Endothelial cell of umbilical vein (primary cell): ENCODE results near the gene IRF6. TPM values are rescaled to one million over a fixed set of nuclear protein-coding genes. Genes with fewer than 3 reads are reported as not detected.

Experiments used
- BruUV-seq: library from RNA; stranded (reverse); fragments of 400-500 nt; replicated peaks from 2 replicates; lab custom pipeline; 2021; lab: Mats Ljungman, UMichigan
- CTCF ChIA-PET: fragments of 300-600, 350-600 bp; sonication (Branson Sonifier 250); formaldehyde crosslinking; loops from one replicate; lab custom pipeline; 2021; ENCODE audit warnings: antibody characterized with exemption, inconsistent platforms; lab: Charles Lee
- POLR2A ChIA-PET: fragments of 300-600, 350-600 bp; sonication (Branson Sonifier 250); formaldehyde crosslinking; loops from one replicate; lab custom pipeline; 2021; ENCODE audit warnings: antibody characterized with exemption, inconsistent platforms; lab: Charles Lee
- DNase-seq: peaks from one replicate; pipeline ENCODE4 v3.0.0-alpha.2; 2011; ENCODE audit warnings: low read depth, low spot score
- FAIRE-seq: peaks from 2 replicates; lab custom pipeline; 2011; peaks lifted over from hg19 to GRCh38; lab: Jason Lieb, UNC
- H2AFZ ChIP-seq: 2 replicates; pipeline ENCODE4 v1.6.0; 2012; ENCODE audit warnings: low read depth, low read length, control low read depth, inconsistent platforms
- H3K27ac ChIP-seq: 2 replicates; pipeline ENCODE4 v1.5.1; 2011; ENCODE audit warnings: low read depth, mild to moderate bottlenecking, control low read depth, low read length, moderate library complexity; ENCODE audit not compliant: insufficient read depth
- H3K27me3 ChIP-seq, 2 experiments: 2 replicates each; pipeline versions ENCODE4 v1.6.0 to v1.6.1; 2011; ENCODE audit warnings: low read length in 2 of 2, mixed read lengths in 1 of 2; ENCODE audit not compliant: control insufficient read depth in 2 of 2, insufficient read depth in 2 of 2
- H3K36me3 ChIP-seq, 2 experiments: 2 replicates in 1 of 2; 3 replicates in 1 of 2; pipeline ENCODE4 v1.5.1; 2011; ENCODE audit warnings: low read length in 2 of 2, mild to moderate bottlenecking in 1 of 2, moderate library complexity in 1 of 2; ENCODE audit not compliant: control insufficient read depth in 2 of 2, insufficient read depth in 2 of 2; ENCODE audit errors: extremely low read depth in 1 of 2
- H3K4me1 ChIP-seq: 3 replicates; pipeline ENCODE4 v1.5.1; 2011; ENCODE audit warnings: mild to moderate bottlenecking, low read length; ENCODE audit not compliant: control insufficient read depth, insufficient read depth; ENCODE audit errors: extremely low read depth
- H3K4me2 ChIP-seq: 2 replicates; pipeline ENCODE4 v1.6.1; 2011; ENCODE audit warnings: low read length, control low read depth, mixed read lengths; ENCODE audit not compliant: insufficient read depth
- H3K4me3 ChIP-seq, 3 experiments: fragments of 200-600 bp in 1 of 3; sonication (generic), shearing (Covaris generic) in 1 of 3; replicated peaks in 1 of 3; 2 replicates each; pipeline ENCODE4 v1.5.1; 2011 to 2016; ENCODE audit warnings: control low read depth in 3 of 3, low read length in 3 of 3, mild to moderate bottlenecking in 2 of 3, inconsistent platforms in 1 of 3, low read depth in 1 of 3, moderate library complexity in 1 of 3; ENCODE audit not compliant: insufficient read depth in 1 of 3
- H3K79me2 ChIP-seq: 2 replicates; pipeline ENCODE4 v1.6.0; 2012; ENCODE audit warnings: low read length, inconsistent platforms; ENCODE audit not compliant: control insufficient read depth, insufficient read depth
- H3K9ac ChIP-seq: replicated peaks from 2 replicates; pipeline ENCODE3; 2011; ENCODE audit warnings: low read length, control low read depth; ENCODE audit not compliant: insufficient read depth; ENCODE audit errors: extremely low read depth
- H3K9me1 ChIP-seq: replicated peaks from 3 replicates; pipeline ENCODE4 v1.6.0; 2011; ENCODE audit warnings: mild to moderate bottlenecking, low read length; ENCODE audit not compliant: control insufficient read depth, insufficient read depth; ENCODE audit errors: extremely low read depth
- H3K9me3 ChIP-seq: replicated peaks from 2 replicates; pipeline ENCODE4 v1.5.1; 2012; ENCODE audit warnings: low read length, inconsistent platforms; ENCODE audit not compliant: control insufficient read depth, insufficient read depth
- H4K20me1 ChIP-seq: replicated peaks from 2 replicates; pipeline ENCODE3; 2011; ENCODE audit warnings: mild to moderate bottlenecking, low read length; ENCODE audit not compliant: control insufficient read depth, insufficient read depth; ENCODE audit errors: extremely low read depth
- CTCF ChIP-seq, 2 donors: IDR thresholded peaks; 1 replicate in 1 of 2; 2 replicates in 1 of 2; pipeline ENCODE4 v1.5.1; 2011; ENCODE audit warnings: low read length in 2 of 2, mild to moderate bottlenecking in 2 of 2, moderate library complexity in 2 of 2, control low read depth in 1 of 2, inconsistent platforms in 1 of 2, low read depth in 1 of 2; ENCODE audit not compliant: insufficient read depth in 1 of 2; ENCODE audit errors: extremely low read depth in 1 of 2
- EZH2 ChIP-seq: IDR thresholded peaks from 2 replicates; pipeline ENCODE4 v1.6.1; 2012; ENCODE audit warnings: borderline replicate concordance, low read depth, mild to moderate bottlenecking, moderate library complexity, low read length, inconsistent platforms; ENCODE audit not compliant: severe bottlenecking
- FOS ChIP-seq: IDR thresholded peaks from 2 replicates; pipeline ENCODE4 v1.6.1; 2011; ENCODE audit warnings: mild to moderate bottlenecking, low read length, moderate library complexity, borderline replicate concordance; ENCODE audit not compliant: insufficient read depth
- GATA2 ChIP-seq: IDR thresholded peaks from 2 replicates; pipeline ENCODE4 v1.7.0; 2011; ENCODE audit warnings: low read depth, mild to moderate bottlenecking, moderate library complexity, mixed read lengths, low read length; ENCODE audit not compliant: insufficient read length, insufficient read depth
- JUN ChIP-seq: IDR thresholded peaks from 2 replicates; pipeline ENCODE4 v1.6.1; 2011; ENCODE audit warnings: borderline replicate concordance, low read depth; ENCODE audit not compliant: insufficient read length, insufficient read depth
- MAX ChIP-seq: IDR thresholded peaks from 2 replicates; pipeline ENCODE4 v1.6.1; 2011; ENCODE audit not compliant: insufficient read depth, insufficient read length
- MYC ChIP-seq: IDR thresholded peaks from one replicate; pipeline ENCODE4 v1.6.1; 2011; ENCODE audit warnings: mild to moderate bottlenecking, low read depth, low read length
- POLR2A ChIP-seq: IDR thresholded peaks from 2 replicates; pipeline ENCODE4 v1.6.1; 2012; ENCODE audit warnings: low read depth, mild to moderate bottlenecking, control low read depth, low read length
- POLR2AphosphoS5 ChIP-seq: IDR thresholded peaks from 2 replicates; pipeline ENCODE4 v1.6.1; 2012; ENCODE audit warnings: low read depth, mild to moderate bottlenecking, control low read depth, low read length, moderate library complexity; ENCODE audit not compliant: insufficient read depth
- dilution Hi-C: fragments of 300-500 bp; cut with MboI; formaldehyde crosslinking; loops from one replicate; pipeline ENCODE4 v1.15.0; 2019; ENCODE audit warnings: low sequenced_read_pairs; ENCODE audit not compliant: extremely low pct_ligation_motif_present
- intact Hi-C: fragments of 100-400 bp; cut with micrococcal nuclease; formaldehyde crosslinking; loops from one replicate; pipeline ENCODE4 v1.10.0; 2022
- polyA plus RNA-seq, 4 experiments: library from polyadenylated mRNA; depleted of rRNA in 3 of 4; stranded (reverse) in 3 of 4; unstranded in 1 of 4; fragments of >200 nt; gene quantifications; 2 replicates each; pipeline versions ENCODE4 v1.2.1 to v1.2.3, GENCODE V29; 2011 to 2012; ENCODE audit warnings: missing spikeins in 1 of 4
- total RNA-seq: library from RNA; stranded (reverse); gene quantifications from 2 replicates; pipeline ENCODE4 v1.2.3, GENCODE V29; 2021

The IRF6 gene
- total and polyA plus RNA-seq, 2 donors (not counting 3 experiments of a cell fraction or from before 2014, with no cell fraction given): 42.0 to 55.8 TPM

GRCh38 chr1:209774592-209774991, 31.4 kb downstream of the IRF6 start:
- Histone ChIP-seq H3K79me2 (no peaks in the 10 kb centered on the region), H3K27me3 (no peaks in the 10 kb centered on the region), H4K20me1 (no peaks in the 10 kb centered on the region), H3K4me2 (no peak overlapping the region), H3K9me3 (no peaks in the 10 kb centered on the region), H3K36me3 (no peaks in the 10 kb centered on the region), H3K9ac (no peak overlapping the region), H2AFZ (no peak overlapping the region), H3K4me1 (peaks cover 9% of the 10 kb centered on the region), H3K9me1 (no peaks in the 10 kb centered on the region), H3K27ac (no peak overlapping the region), H3K4me3 (no peak overlapping the region)
- no TSS peak for BruUV-seq
- no peak for TF ChIP-seq EZH2
- no peak for TF ChIP-seq CTCF (IDR thresholded peaks at IDR 0.05; ENCODE audit: extremely low read depth in 1 of 2, insufficient read depth in 1 of 2, low read depth in 1 of 2, low read length in 2 of 2)
- no peak for TF ChIP-seq MAX
- TF ChIP-seq POLR2A: no peak
- TF ChIP-seq FOS: no peak
- TF ChIP-seq POLR2AphosphoS5: no peak
- no peak for TF ChIP-seq JUN
- no peak for TF ChIP-seq MYC
- no peak for TF ChIP-seq GATA2
- intact Hi-C loops (no loop called here), dilution Hi-C loops (no loop called here)
- POLR2A ChIA-PET: no interaction called here
- FAIRE-seq (no peak), DNase-seq (no peak)
- CTCF ChIA-PET: interaction anchor here (1.0 to 2.7 kb wide), 3 partner anchors 9 to 49 kb away, joined by 3 to 13 read pairs (median 5); partner anchors contain the start of gene C1orf74
